Activated CD4-positive, CD25-positive, alpha-beta regulatory T cell (primary cell): ENCODE results near the gene SUFU.

Experiments
- DNase-seq, 4 experiments: peaks; one replicate each; lab custom pipeline; 2025; lab: John Stamatoyannopoulos, UW

The SUFU gene

GRCh38 chr10:102673819-102674511 lies 170.2 kb downstream of the SUFU start:
- DNase-seq: peak in 2 of 4 experiments; percentile 18 to 23

DNA sequence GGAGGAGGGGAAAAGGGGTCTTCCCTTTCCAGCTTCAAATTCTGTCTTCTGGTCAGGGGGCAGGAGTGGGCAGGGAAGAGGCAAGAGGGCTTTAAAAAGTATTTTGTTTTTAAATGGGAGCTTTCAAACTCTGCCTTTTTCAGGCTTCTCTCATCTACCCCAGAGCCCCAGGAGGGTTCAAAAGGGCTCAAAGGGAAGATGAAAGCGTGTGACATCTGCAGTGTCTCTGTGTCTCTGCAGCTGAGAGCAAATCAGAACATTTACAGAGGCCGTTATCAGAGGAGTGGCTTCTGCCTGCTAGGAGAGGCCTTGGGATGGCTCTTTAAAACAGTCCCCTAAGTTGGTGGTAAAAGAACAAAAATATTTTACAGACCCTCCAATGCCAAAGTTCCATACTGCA lies 170.8 kb downstream of the SUFU start:
- DNase-seq: no peak

DNA sequence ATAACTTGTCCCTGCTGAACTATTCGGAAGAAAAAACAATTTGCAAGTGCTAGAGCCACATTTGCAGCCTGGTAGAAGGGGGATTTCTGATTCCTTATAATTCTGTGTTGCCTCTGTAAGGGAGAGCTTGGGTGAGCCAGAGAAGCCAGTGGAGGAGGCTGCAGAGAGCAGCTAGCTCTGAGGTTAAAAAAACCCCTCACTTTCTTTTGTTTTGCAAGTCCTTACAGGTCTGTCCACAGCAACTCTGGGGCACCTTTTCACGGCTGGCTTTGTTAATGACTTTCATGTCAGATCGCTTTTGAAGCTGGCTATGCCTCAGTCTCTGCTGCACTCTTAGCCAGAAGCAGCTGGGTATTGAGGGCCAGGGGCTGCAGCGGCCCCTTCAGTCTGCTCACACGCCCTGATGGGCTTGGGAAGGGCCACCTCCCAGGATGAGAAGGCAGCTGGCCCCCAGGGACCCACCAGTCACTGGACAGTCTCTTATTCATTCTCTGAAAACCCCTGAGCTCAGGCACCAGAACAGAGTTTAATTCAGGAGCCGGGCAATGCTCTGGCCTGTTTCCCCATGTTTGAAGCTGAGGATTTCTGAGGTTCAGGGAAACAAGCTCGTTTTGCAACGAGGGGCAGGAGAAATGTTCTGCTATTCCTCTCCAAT lies 171.4 kb downstream of the SUFU start:
- DNase-seq: no peak

- no peak for DNase-seq
Observed at GRCh38 chr10:102675666-102676533, 172.1 kb downstream of the SUFU start.

DNA sequence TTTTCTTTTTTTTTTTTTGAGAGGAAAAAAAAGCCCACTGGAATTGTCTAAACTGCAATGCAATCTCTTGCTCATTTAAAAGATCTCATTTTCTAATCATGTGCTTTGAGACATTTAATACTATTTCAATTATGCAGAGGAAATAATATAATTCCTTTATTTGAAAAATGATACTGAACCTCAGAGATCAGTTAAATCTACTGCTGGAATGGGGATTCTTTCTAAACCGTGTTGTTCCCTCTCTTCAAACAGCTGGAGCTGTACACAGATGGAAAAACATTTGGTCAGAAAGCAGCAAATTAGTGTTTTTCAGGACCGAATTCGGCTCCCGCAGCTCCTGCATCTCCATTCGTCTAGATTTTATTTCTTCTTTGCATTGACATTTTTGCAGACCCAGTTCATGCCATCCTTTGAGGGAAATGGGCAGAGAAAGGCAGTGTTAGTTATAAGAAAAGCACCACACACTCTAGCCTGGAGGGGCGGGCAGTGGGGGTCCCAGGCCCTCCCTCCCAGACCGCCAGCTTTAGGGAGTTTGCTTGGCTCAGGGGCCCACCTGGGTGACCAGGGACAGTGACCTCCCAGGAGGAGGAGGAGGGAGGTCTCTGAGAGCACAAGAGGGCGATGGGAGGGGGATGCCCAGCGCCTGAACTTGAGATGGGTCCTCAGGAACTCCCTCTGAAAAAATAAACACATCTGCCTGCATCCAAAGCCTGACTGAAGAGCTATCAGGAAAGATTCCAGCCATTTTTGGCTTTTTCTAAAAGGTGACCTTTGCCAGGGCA lies 173.0 kb downstream of the SUFU start:
- no peak for DNase-seq

DNA sequence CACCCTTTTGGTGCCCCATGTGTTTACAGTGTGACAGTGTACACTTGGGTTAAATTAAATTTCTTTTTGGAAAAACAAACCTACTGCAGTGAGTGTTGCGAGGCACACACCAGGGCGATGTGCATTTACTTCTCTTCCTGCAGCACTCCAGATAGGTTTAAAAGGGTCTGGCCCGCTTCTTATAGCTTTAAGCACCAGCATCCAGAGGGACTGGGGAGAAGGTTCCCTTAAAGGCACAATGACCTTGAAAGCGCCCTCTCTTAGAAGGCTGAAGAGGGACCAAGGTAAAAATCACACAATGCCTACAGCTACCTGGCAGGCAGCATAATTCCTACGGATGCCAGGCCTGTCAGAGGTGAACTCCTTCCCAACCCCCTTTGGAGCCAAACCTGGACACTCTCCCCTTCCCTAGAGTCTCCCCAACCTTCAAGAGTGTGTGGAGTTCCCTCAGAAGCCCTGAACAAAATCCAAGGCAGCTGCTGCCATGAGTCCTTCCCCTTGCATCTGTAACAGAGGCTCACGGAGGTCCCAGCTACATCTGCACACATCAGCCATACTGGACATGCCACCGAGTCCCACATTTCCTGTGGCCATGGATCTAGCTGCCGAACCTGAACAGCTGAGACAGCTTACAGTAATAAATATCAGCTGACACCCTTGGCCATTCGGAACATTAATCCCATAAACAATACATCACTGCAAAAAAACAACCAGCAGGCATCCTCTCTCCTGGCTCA lies 173.7 kb downstream of the SUFU start:
- DNase-seq: no peak

GRCh38 chr10:102678068-102678400 lies 174.3 kb downstream of the SUFU start:
- DNase-seq: no peak

- DNase-seq: no peak
Observed at GRCh38 chr10:102678842-102679289, 175.1 kb downstream of the SUFU start.

- no peak for DNase-seq
Observed at GRCh38 chr10:102679596-102679995, 175.8 kb downstream of the SUFU start.

DNA sequence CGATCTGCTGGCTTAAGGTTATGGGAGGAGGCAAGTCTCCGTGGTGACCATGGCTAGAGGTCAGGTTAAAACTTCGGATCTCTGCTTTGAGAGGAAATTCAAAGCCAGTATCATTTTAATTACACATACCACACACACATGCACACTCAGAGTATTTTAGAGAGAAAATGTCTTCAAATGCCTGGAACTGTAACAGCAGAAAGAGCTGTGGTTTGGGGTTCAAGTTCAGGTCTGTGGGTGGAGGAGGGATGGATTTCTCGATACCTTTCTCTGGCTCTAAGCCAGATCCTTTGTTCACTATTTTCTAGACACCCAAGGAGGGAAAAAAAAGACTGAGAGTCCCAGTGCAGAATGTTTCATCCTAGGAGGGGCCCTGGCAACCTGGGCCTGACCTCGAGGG lies 177.9 kb downstream of the SUFU start:
- no peak for DNase-seq

DNA sequence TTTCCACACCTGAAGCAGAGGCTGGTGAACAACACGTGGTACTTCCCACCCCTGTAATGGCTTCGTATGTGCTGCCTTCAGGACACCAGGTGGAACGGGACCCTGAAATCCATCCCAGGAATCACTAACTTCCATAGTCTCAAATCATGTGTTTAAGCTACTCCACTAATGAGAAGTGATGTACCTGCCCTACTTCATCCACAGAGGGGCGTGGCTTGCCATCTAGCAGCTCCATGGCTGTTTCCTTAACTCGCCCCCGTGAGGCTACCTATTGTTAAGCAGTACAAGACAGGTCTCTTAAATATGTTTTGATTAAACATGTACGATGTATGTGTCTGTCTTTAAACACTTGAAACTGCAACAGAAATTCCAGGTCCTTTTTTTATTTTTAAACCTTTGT lies 178.6 kb downstream of the SUFU start:
- no peak for DNase-seq

DNA sequence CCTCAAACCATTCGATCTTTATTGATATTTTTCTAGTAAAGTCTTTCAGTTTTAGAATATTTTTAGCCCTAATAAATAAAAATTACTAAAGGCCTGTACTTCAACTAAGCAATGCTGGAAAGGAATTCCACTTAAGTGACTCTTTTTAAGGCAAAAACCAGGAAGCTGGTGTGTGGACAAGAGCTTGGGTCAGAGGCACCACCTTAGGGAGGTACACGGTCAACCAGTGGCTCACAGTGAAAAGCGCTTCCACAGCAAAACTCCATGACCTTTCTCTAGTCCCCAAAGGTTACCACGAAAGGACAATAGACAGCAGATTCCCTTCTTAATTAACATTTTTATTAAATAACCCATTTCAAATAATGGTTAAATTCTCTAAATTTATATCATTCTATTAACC lies 179.2 kb downstream of the SUFU start:
- no peak for DNase-seq
